ENCODE data around the gene CLCN7.

The CLCN7 gene

DNA sequence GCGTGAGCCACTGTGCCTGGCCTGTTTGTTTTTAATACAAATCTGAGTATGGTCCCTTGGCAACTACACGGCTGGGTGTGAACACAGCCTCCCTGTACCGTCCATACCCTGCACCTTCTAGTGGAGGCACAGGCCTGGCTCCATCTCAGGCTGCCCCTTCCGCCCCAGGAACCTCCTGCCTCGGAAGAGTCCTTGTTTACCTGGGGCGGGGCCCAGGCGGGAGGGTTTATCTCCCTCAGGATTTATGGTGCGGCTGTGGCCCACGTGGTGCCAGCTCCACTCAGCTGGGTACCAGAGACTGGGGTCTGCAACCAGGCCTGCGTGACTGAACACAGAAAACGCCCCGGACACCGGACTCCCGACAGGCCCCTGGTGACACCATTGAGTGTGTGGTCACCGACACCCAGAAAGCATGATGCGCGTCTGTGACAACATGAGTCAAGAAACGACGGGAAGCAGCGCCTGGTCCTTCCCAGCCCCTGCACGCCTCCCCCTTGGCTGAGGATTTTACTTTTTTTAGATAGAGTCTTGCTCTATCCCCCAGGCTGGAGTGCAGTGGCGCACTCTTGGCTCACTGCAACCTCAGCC, 79.3 kb downstream of the CLCN7 start:
- DNase-seq = no peak

Measured in activated effector memory CD4-positive, alpha-beta T cell treated with Interleukin-2 at 50 U/mL for 16 hours (primary cell).